HUES6 (cell line): ENCODE results near the gene DIPK2B.

Source experiments
- H3K27ac ChIP-seq: 2 replicates; pipeline ENCODE4 v1.7.0; 2013; ENCODE audit warnings: low read depth, mild to moderate bottlenecking, low read length, inconsistent platforms
- H3K27me3 ChIP-seq: 2 replicates; pipeline ENCODE4 v1.6.1; 2013; ENCODE audit warnings: low read length; ENCODE audit not compliant: control insufficient read depth, insufficient read depth
- H3K36me3 ChIP-seq: 2 replicates; pipeline ENCODE4 v1.6.1; 2013; ENCODE audit warnings: low read length; ENCODE audit not compliant: control insufficient read depth, insufficient read depth
- H3K4me1 ChIP-seq: 2 replicates; pipeline ENCODE4 v1.6.1; 2013; ENCODE audit warnings: low read length; ENCODE audit not compliant: control insufficient read depth, insufficient read depth
- H3K4me3 ChIP-seq: 2 replicates; pipeline ENCODE4 v1.5.1; 2013; ENCODE audit warnings: low read depth, low read length
- H3K9ac ChIP-seq: one replicate; pipeline ENCODE4 v1.6.1; 2013; ENCODE audit warnings: mild to moderate bottlenecking, low read length
- H3K9me3 ChIP-seq: 2 replicates; pipeline ENCODE4 v1.6.1; 2013; ENCODE audit warnings: low read depth, low read length; ENCODE audit not compliant: control insufficient read depth, insufficient read depth

Gene DIPK2B

GRCh38 chrX:45198706-45199105 lies 2.0 kb downstream of the DIPK2B start:
- H3K4me1 ChIP-seq, result no peaks in the 10 kb centered on the region
- peaks cover 2% of the 10 kb centered on the region; the same call in 1 of the 2 replicates for H3K9me3 ChIP-seq
- no peaks in the 10 kb centered on the region for H3K36me3 ChIP-seq
- H3K4me3 ChIP-seq, result no peak overlapping the region
- no peak overlapping the region for H3K9ac ChIP-seq
- no peaks in the 10 kb centered on the region; the same call in 1 of the 2 replicates for H3K27me3 ChIP-seq
- H3K27ac ChIP-seq, result no peak overlapping the region

GRCh38 chrX:45198301-45198700 lies 2.4 kb downstream of the DIPK2B start:
- Histone ChIP-seq H3K9ac (no peak overlapping the region), H3K4me3 (no peak overlapping the region), H3K27me3 (no peaks in the 10 kb centered on the region; the same call in 1 of the 2 replicates), H3K9me3 (peaks cover 2% of the 10 kb centered on the region; the same call in 1 of the 2 replicates), H3K36me3 (no peaks in the 10 kb centered on the region), H3K4me1 (no peaks in the 10 kb centered on the region), H3K27ac (no peak overlapping the region)

GRCh38 chrX:45196701-45197100 lies 4.0 kb downstream of the DIPK2B start:
- Histone ChIP-seq H3K27ac (no peak overlapping the region), H3K27me3 (no peaks in the 10 kb centered on the region; the same call in 1 of the 2 replicates), H3K9ac (no peak overlapping the region), H3K9me3 (peaks cover 2% of the 10 kb centered on the region; the same call in 1 of the 2 replicates), H3K36me3 (no peaks in the 10 kb centered on the region), H3K4me1 (no peaks in the 10 kb centered on the region), H3K4me3 (no peak overlapping the region)

- Histone ChIP-seq H3K27ac (no peak overlapping the region), H3K27me3 (no peaks in the 10 kb centered on the region; the same call in 1 of the 2 replicates), H3K4me3 (no peak overlapping the region), H3K36me3 (no peaks in the 10 kb centered on the region), H3K9me3 (no peaks in the 10 kb centered on the region; the same call in 1 of the 2 replicates), H3K4me1 (no peaks in the 10 kb centered on the region), H3K9ac (no peak overlapping the region)
Observed at GRCh38 chrX:45191820-45192409, 8.8 kb downstream of the DIPK2B start.

GRCh38 chrX:45191383-45191782 lies 9.3 kb downstream of the DIPK2B start:
- H3K27me3 ChIP-seq, result no peaks in the 10 kb centered on the region
- no peak overlapping the region for H3K9ac ChIP-seq
- no peaks in the 10 kb centered on the region for H3K4me1 ChIP-seq
- no peaks in the 10 kb centered on the region; the same call in 1 of the 2 replicates for H3K9me3 ChIP-seq
- no peak overlapping the region for H3K27ac ChIP-seq
- no peaks in the 10 kb centered on the region for H3K36me3 ChIP-seq
- no peak overlapping the region for H3K4me3 ChIP-seq

GRCh38 chrX:45187731-45188130 lies 12.9 kb downstream of the DIPK2B start:
- Histone ChIP-seq H3K36me3 (no peaks in the 10 kb centered on the region), H3K9me3 (no peaks in the 10 kb centered on the region; the same call in 1 of the 2 replicates), H3K27ac (no peak overlapping the region), H3K4me1 (no peaks in the 10 kb centered on the region), H3K9ac (no peak overlapping the region), H3K4me3 (no peak overlapping the region), H3K27me3 (no peaks in the 10 kb centered on the region)

GRCh38 chrX:45186643-45187026 lies 14.0 kb downstream of the DIPK2B start:
- no peaks in the 10 kb centered on the region for H3K4me1 ChIP-seq
- no peak overlapping the region for H3K27ac ChIP-seq
- no peaks in the 10 kb centered on the region; the same call in 1 of the 2 replicates for H3K9me3 ChIP-seq
- no peak overlapping the region for H3K9ac ChIP-seq
- no peak overlapping the region for H3K4me3 ChIP-seq
- no peaks in the 10 kb centered on the region for H3K36me3 ChIP-seq
- H3K27me3 ChIP-seq, result no peaks in the 10 kb centered on the region

GRCh38 chrX:45184211-45184610 lies 16.5 kb downstream of the DIPK2B start:
- Histone ChIP-seq H3K4me3 (no peak overlapping the region), H3K36me3 (no peaks in the 10 kb centered on the region), H3K27ac (no peak overlapping the region), H3K9me3 (peaks cover 7% of the 10 kb centered on the region), H3K9ac (no peak overlapping the region), H3K27me3 (no peaks in the 10 kb centered on the region), H3K4me1 (no peaks in the 10 kb centered on the region)

- Histone ChIP-seq H3K4me1 (no peaks in the 10 kb centered on the region), H3K27ac (no peak overlapping the region; the same call in 1 of the 2 replicates), H3K4me3 (no peak overlapping the region), H3K36me3 (no peaks in the 10 kb centered on the region), H3K9ac (no peak overlapping the region), H3K9me3 (peaks cover 16% of the 10 kb centered on the region), H3K27me3 (no peaks in the 10 kb centered on the region)
Observed at GRCh38 chrX:45172890-45173289, 27.8 kb downstream of the DIPK2B start.

- H3K4me3 ChIP-seq, result no peak overlapping the region
- peaks cover 3% of the 10 kb centered on the region; the same call in 1 of the 2 replicates for H3K9me3 ChIP-seq
- no peaks in the 10 kb centered on the region for H3K27me3 ChIP-seq
- no peak overlapping the region for H3K9ac ChIP-seq
- H3K27ac ChIP-seq, result no peak overlapping the region
- no peaks in the 10 kb centered on the region for H3K4me1 ChIP-seq
- no peaks in the 10 kb centered on the region for H3K36me3 ChIP-seq
Observed at GRCh38 chrX:45166781-45167180, 33.9 kb downstream of the DIPK2B start.

- Histone ChIP-seq H3K4me3 (no peak overlapping the region), H3K27ac (no peak overlapping the region), H3K9me3 (peaks cover 10% of the 10 kb centered on the region), H3K9ac (no peak overlapping the region), H3K36me3 (no peaks in the 10 kb centered on the region), H3K4me1 (no peaks in the 10 kb centered on the region), H3K27me3 (no peaks in the 10 kb centered on the region)
Observed at GRCh38 chrX:45165726-45166125, 35.0 kb downstream of the DIPK2B start.
